GM23248 (cell line): ENCODE results near the gene SEMA6B.

Source experiments
- EZH2 ChIP-seq: fragments of 200-600 bp; sonication (generic); IDR thresholded peaks from 2 replicates; pipeline ENCODE4 v1.6.1; 2018; ENCODE audit warnings: antibody characterized with exemption, mild to moderate bottlenecking; ENCODE audit not compliant: insufficient read depth, poor library complexity, severe bottlenecking
- EZH2phosphoT487 ChIP-seq: fragments of 200-600 bp; sonication (generic); IDR thresholded peaks from 2 replicates; pipeline ENCODE4 v1.6.1; 2018; ENCODE audit warnings: antibody characterized with exemption, moderate library complexity, mild to moderate bottlenecking, low read depth; ENCODE audit not compliant: insufficient read depth

- TF ChIP-seq EZH2, result no peak
- no peak for TF ChIP-seq EZH2phosphoT487
Measured at GRCh38 chr19:4493929-4494690, 65.4 kb downstream of the SEMA6B start.
